ENCODE data around the gene TMBIM4. TPM values are rescaled to one million over a fixed set of nuclear protein-coding genes. Genes with fewer than 3 reads are reported as not detected.

The TMBIM4 gene
- total RNA-seq, 1 donor, result 94.1 TPM

GRCh38 chr12:66210840-66211239 lies 41.0 kb upstream of the TMBIM4 start:
- no peak overlapping the region for H3K4me3 ChIP-seq (ENCODE audit: insufficient read depth, low read length)
- no peaks in the 10 kb centered on the region for H4K20me1 ChIP-seq (ENCODE audit: insufficient read depth, low read length)
- peak overlapping the region; percentile 15 for H2AFZ ChIP-seq (ENCODE audit: low read length)
- TF ChIP-seq CTCF (IDR thresholded peaks at IDR 0.05; ENCODE audit: extremely low read depth, low read depth, low read length), result no peak
- peak overlapping the region; percentile 25 for H3K4me2 ChIP-seq (ENCODE audit: insufficient read depth, low read length)
- H3K27ac ChIP-seq (ENCODE audit: low read depth, low read length), result no peak overlapping the region
- no peak for DNase-seq (ENCODE audit: insufficient read length, low spot score, missing footprints)
- no peaks in the 10 kb centered on the region for H3K36me3 ChIP-seq (ENCODE audit: insufficient read depth, low read length)
- peaks cover 10% of the 10 kb centered on the region for H3K4me1 ChIP-seq (ENCODE audit: insufficient read depth, low read length)
- H3K27me3 ChIP-seq (ENCODE audit: insufficient read depth, low read length), result no peaks in the 10 kb centered on the region
- no peaks in the 10 kb centered on the region for H3K9me3 ChIP-seq (ENCODE audit: low read depth, low read length)
- no peaks in the 10 kb centered on the region for H3K79me2 ChIP-seq (ENCODE audit: insufficient read depth, low read length)

GRCh38 chr12:66206141-66206540 lies 36.3 kb upstream of the TMBIM4 start:
- Histone ChIP-seq H3K79me2 (ENCODE audit: insufficient read depth, low read length) (no peaks in the 10 kb centered on the region), H2AFZ (ENCODE audit: low read length) (no peak overlapping the region)

GRCh38 chr12:66203820-66204219 lies 34.0 kb upstream of the TMBIM4 start:
- H3K79me2 ChIP-seq (ENCODE audit: insufficient read depth, low read length), result no peaks in the 10 kb centered on the region

More at GRCh38 chr12:66206141-66206540, 36.3 kb upstream of the TMBIM4 start:
- Histone ChIP-seq H3K27ac (ENCODE audit: low read depth, low read length) (no peak overlapping the region), H3K4me2 (ENCODE audit: insufficient read depth, low read length) (no peak overlapping the region), H4K20me1 (ENCODE audit: insufficient read depth, low read length) (no peaks in the 10 kb centered on the region), H3K4me3 (ENCODE audit: insufficient read depth, low read length) (no peak overlapping the region), H3K4me1 (ENCODE audit: insufficient read depth, low read length) (peaks cover 10% of the 10 kb centered on the region), H3K9me3 (ENCODE audit: low read depth, low read length) (no peaks in the 10 kb centered on the region), H3K27me3 (ENCODE audit: insufficient read depth, low read length) (no peaks in the 10 kb centered on the region), H3K36me3 (ENCODE audit: insufficient read depth, low read length) (no peaks in the 10 kb centered on the region)
- no peak for DNase-seq (ENCODE audit: insufficient read length, low spot score, missing footprints)
- no peak for TF ChIP-seq CTCF (IDR thresholded peaks at IDR 0.05; ENCODE audit: extremely low read depth, low read depth, low read length)

More at GRCh38 chr12:66203820-66204219, 34.0 kb upstream of the TMBIM4 start:
- TF ChIP-seq CTCF (IDR thresholded peaks at IDR 0.05; ENCODE audit: extremely low read depth, low read depth, low read length), result no peak
- Histone ChIP-seq H3K9me3 (ENCODE audit: low read depth, low read length) (no peaks in the 10 kb centered on the region), H3K4me2 (ENCODE audit: insufficient read depth, low read length) (no peak overlapping the region), H3K36me3 (ENCODE audit: insufficient read depth, low read length) (no peaks in the 10 kb centered on the region), H3K4me3 (ENCODE audit: insufficient read depth, low read length) (no peak overlapping the region), H3K4me1 (ENCODE audit: insufficient read depth, low read length) (no peaks in the 10 kb centered on the region), H2AFZ (ENCODE audit: low read length) (no peak overlapping the region), H4K20me1 (ENCODE audit: insufficient read depth, low read length) (no peaks in the 10 kb centered on the region), H3K27ac (ENCODE audit: low read depth, low read length) (no peak overlapping the region), H3K27me3 (ENCODE audit: insufficient read depth, low read length) (no peaks in the 10 kb centered on the region)
- no peak for DNase-seq (ENCODE audit: insufficient read length, low spot score, missing footprints)

Data from osteoblast (primary cell).